HepG2 (cell line): Measurements from ENCODE around the gene GCH1. TPM values are rescaled to one million over a fixed set of nuclear protein-coding genes. Genes with fewer than 3 reads are reported as not detected.

ENCODE experiments used
- BRD4 ChIP-seq: sonication (generic); formaldehyde crosslinking; IDR thresholded peaks from 2 replicates; pipeline ENCODE4 v1.4.0; 2020; ENCODE audit warnings: missing genetic modification reagents
- DR1 ChIP-seq: sonication (generic); formaldehyde crosslinking; IDR thresholded peaks from 2 replicates; pipeline ENCODE4 v1.8.0; 2021; ENCODE audit warnings: mild to moderate bottlenecking, missing genetic modification reagents, inconsistent platforms
- ELF4 ChIP-seq: sonication (generic); formaldehyde crosslinking; IDR thresholded peaks from 2 replicates; pipeline ENCODE4 v1.5.0; 2020; ENCODE audit warnings: missing genetic modification reagents, mild to moderate bottlenecking, moderate library complexity, borderline replicate concordance
- FOSL2 ChIP-seq: sonication (generic); formaldehyde crosslinking; IDR thresholded peaks from 2 replicates; pipeline ENCODE4 v1.4.0; 2020; ENCODE audit warnings: missing genetic modification reagents
- HNRNPK ChIP-seq: fragments of 200-400 bp; formaldehyde crosslinking; IDR thresholded peaks from 2 replicates; pipeline ENCODE4 v1.6.1; 2018; ENCODE audit warnings: low read length, low read depth, moderate library complexity, mild to moderate bottlenecking; ENCODE audit not compliant: poor library complexity, severe bottlenecking
- HOXA7 ChIP-seq: sonication (generic); formaldehyde crosslinking; IDR thresholded peaks from 2 replicates; pipeline ENCODE4 v1.8.1; 2022; ENCODE audit warnings: mild to moderate bottlenecking, missing genetic modification reagents, moderate library complexity
- KDM5A ChIP-seq: fragments of 200-600 bp; sonication (generic); IDR thresholded peaks from 2 replicates; pipeline ENCODE4 v1.7.0; 2018; ENCODE audit warnings: antibody characterized with exemption, mild to moderate bottlenecking, low read length, borderline replicate concordance
- NAIF1 ChIP-seq: sonication (generic); formaldehyde crosslinking; IDR thresholded peaks from 2 replicates; pipeline ENCODE4 v1.5.0; 2020; ENCODE audit warnings: mild to moderate bottlenecking, missing genetic modification reagents, borderline replicate concordance
- TARDBP ChIP-seq: sonication (generic); formaldehyde crosslinking; IDR thresholded peaks from 2 replicates; pipeline ENCODE4 v1.8.0; 2022; ENCODE audit warnings: mild to moderate bottlenecking, missing genetic modification reagents
- YEATS2 ChIP-seq: sonication (generic); formaldehyde crosslinking; IDR thresholded peaks from 2 replicates; pipeline ENCODE4 v1.4.0; 2020; ENCODE audit warnings: missing genetic modification reagents, borderline replicate concordance
- ZNF343 ChIP-seq: sonication (generic); formaldehyde crosslinking; IDR thresholded peaks from 2 replicates; pipeline ENCODE4 v1.4.0; 2020; ENCODE audit warnings: mild to moderate bottlenecking, missing genetic modification reagents
- ZNF510 ChIP-seq: sonication (generic); formaldehyde crosslinking; IDR thresholded peaks from 2 replicates; pipeline ENCODE4 v1.4.0; 2020; ENCODE audit warnings: low read depth, mild to moderate bottlenecking, missing genetic modification reagents
- polyA plus RNA-seq, 8 experiments: library from polyadenylated mRNA; depleted of rRNA in 3 of 8; stranded (reverse) in 7 of 8; unstranded in 1 of 8; fragments of >200 nt; fragmentation: Illumina TruSeq in 4 of 8; extraction: Trizol in 4 of 8; gene quantifications; 2 replicates each; pipeline versions ENCODE4 v1.2.1 to v1.2.3, GENCODE V29; 2011 to 2016; ENCODE audit warnings: low read depth in 4 of 8, missing spikeins in 1 of 8, mixed read lengths in 1 of 8; ENCODE audit not compliant: insufficient read depth in 1 of 8
- total RNA-seq, 5 experiments: library from RNA; depleted of rRNA; stranded (reverse); fragments of >200 nt; fragmentation: Illumina TruSeq; extraction: Trizol; gene quantifications; 2 replicates each; pipeline ENCODE4 v1.2.3, GENCODE V29; 2016; ENCODE audit warnings: low read depth in 1 of 5
- TF ChIP-seq, protein P1 (sequence below): sonication (generic); formaldehyde crosslinking; IDR thresholded peaks from 2 replicates; pipeline ENCODE4 v1.4.0; 2020; ENCODE audit warnings: missing genetic modification reagents
- TF ChIP-seq, protein P2 (sequence below): sonication (generic); formaldehyde crosslinking; conservative IDR thresholded peaks from 2 replicates; pipeline ENCODE4 v1.8.0; 2022; ENCODE audit warnings: mild to moderate bottlenecking, moderate library complexity, missing genetic modification reagents
- TF ChIP-seq, protein P3 (sequence below): sonication (generic); formaldehyde crosslinking; IDR thresholded peaks from 2 replicates; pipeline ENCODE4 v1.4.0; 2020; ENCODE audit warnings: mild to moderate bottlenecking, missing genetic modification reagents, borderline replicate concordance
- TF ChIP-seq, protein P4 (sequence below): IDR thresholded peaks from 2 replicates; pipeline ENCODE4 v1.6.1; 2016; ENCODE audit warnings: missing compliant biosample characterization, missing genetic modification reagents, borderline replicate concordance

Gene GCH1
- total and polyA plus RNA-seq, 2 of the 13 experiments (the other 11 are each of a cell fraction or from before 2014, with no cell fraction given): 15.0 to 25.2 TPM

DNA sequence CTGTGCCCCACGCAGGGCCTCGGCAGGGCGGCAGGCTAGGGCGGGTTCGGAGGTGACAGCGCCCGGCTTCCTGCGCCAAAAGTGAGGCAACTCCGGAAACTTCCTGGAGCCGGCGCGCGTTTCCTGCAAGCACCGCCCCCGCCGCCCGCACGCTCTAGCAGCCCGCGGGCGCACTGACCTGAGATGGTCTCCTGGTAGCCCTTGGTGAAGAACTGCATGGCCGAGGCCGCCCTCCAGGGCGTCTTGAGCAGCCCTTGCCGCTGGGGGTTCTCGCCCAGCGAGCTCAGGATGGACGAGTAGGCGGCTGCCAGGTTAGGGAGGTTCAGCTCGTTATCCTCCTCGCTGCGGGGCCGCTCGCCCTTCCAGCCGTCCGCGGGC is 494 bp downstream of the GCH1 start (continued):
- TF ChIP-seq, protein P1, sequence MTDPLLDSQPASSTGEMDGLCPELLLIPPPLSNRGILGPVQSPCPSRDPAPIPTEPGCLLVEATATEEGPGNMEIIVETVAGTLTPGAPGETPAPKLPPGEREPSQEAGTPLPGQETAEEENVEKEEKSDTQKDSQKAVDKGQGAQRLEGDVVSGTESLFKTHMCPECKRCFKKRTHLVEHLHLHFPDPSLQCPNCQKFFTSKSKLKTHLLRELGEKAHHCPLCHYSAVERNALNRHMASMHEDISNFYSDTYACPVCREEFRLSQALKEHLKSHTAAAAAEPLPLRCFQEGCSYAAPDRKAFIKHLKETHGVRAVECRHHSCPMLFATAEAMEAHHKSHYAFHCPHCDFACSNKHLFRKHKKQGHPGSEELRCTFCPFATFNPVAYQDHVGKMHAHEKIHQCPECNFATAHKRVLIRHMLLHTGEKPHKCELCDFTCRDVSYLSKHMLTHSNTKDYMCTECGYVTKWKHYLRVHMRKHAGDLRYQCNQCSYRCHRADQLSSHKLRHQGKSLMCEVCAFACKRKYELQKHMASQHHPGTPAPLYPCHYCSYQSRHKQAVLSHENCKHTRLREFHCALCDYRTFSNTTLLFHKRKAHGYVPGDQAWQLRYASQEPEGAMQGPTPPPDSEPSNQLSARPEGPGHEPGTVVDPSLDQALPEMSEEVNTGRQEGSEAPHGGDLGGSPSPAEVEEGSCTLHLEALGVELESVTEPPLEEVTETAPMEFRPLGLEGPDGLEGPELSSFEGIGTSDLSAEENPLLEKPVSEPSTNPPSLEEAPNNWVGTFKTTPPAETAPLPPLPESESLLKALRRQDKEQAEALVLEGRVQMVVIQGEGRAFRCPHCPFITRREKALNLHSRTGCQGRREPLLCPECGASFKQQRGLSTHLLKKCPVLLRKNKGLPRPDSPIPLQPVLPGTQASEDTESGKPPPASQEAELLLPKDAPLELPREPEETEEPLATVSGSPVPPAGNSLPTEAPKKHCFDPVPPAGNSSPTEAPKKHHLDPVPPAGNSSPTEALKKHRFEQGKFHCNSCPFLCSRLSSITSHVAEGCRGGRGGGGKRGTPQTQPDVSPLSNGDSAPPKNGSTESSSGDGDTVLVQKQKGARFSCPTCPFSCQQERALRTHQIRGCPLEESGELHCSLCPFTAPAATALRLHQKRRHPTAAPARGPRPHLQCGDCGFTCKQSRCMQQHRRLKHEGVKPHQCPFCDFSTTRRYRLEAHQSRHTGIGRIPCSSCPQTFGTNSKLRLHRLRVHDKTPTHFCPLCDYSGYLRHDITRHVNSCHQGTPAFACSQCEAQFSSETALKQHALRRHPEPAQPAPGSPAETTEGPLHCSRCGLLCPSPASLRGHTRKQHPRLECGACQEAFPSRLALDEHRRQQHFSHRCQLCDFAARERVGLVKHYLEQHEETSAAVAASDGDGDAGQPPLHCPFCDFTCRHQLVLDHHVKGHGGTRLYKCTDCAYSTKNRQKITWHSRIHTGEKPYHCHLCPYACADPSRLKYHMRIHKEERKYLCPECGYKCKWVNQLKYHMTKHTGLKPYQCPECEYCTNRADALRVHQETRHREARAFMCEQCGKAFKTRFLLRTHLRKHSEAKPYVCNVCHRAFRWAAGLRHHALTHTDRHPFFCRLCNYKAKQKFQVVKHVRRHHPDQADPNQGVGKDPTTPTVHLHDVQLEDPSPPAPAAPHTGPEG (CRISPR knock-in tag): no peak; the same call in 1 of the 2 replicates
- no peak for TF ChIP-seq ZNF510
- TF ChIP-seq HNRNPK: no peak
- TF ChIP-seq, protein P2, sequence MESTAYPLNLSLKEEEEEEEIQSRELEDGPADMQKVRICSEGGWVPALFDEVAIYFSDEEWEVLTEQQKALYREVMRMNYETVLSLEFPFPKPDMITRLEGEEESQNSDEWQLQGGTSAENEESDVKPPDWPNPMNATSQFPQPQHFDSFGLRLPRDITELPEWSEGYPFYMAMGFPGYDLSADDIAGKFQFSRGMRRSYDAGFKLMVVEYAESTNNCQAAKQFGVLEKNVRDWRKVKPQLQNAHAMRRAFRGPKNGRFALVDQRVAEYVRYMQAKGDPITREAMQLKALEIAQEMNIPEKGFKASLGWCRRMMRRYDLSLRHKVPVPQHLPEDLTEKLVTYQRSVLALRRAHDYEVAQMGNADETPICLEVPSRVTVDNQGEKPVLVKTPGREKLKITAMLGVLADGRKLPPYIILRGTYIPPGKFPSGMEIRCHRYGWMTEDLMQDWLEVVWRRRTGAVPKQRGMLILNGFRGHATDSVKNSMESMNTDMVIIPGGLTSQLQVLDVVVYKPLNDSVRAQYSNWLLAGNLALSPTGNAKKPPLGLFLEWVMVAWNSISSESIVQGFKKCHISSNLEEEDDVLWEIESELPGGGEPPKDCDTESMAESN (CRISPR knock-in tag): no peak
- TF ChIP-seq TARDBP (CRISPR knock-in tag): peak; percentile 17; the same call in 1 of the 2 replicates
- TF ChIP-seq, protein P3, sequence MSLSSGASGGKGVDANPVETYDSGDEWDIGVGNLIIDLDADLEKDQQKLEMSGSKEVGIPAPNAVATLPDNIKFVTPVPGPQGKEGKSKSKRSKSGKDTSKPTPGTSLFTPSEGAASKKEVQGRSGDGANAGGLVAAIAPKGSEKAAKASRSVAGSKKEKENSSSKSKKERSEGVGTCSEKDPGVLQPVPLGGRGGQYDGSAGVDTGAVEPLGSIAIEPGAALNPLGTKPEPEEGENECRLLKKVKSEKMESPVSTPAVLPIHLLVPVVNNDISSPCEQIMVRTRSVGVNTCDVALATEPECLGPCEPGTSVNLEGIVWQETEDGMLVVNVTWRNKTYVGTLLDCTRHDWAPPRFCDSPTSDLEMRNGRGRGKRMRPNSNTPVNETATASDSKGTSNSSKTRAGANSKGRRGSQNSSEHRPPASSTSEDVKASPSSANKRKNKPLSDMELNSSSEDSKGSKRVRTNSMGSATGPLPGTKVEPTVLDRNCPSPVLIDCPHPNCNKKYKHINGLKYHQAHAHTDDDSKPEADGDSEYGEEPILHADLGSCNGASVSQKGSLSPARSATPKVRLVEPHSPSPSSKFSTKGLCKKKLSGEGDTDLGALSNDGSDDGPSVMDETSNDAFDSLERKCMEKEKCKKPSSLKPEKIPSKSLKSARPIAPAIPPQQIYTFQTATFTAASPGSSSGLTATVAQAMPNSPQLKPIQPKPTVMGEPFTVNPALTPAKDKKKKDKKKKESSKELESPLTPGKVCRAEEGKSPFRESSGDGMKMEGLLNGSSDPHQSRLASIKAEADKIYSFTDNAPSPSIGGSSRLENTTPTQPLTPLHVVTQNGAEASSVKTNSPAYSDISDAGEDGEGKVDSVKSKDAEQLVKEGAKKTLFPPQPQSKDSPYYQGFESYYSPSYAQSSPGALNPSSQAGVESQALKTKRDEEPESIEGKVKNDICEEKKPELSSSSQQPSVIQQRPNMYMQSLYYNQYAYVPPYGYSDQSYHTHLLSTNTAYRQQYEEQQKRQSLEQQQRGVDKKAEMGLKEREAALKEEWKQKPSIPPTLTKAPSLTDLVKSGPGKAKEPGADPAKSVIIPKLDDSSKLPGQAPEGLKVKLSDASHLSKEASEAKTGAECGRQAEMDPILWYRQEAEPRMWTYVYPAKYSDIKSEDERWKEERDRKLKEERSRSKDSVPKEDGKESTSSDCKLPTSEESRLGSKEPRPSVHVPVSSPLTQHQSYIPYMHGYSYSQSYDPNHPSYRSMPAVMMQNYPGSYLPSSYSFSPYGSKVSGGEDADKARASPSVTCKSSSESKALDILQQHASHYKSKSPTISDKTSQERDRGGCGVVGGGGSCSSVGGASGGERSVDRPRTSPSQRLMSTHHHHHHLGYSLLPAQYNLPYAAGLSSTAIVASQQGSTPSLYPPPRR (CRISPR knock-in tag): no peak; the same call in 1 of the 2 replicates
- no peak for TF ChIP-seq DR1 (CRISPR knock-in tag)
- no peak for TF ChIP-seq KDM5A
- 0 out of 2 replicates have a peak, but pooled peaks have one; percentile 48 for TF ChIP-seq YEATS2 (CRISPR knock-in tag)
- no peak for TF ChIP-seq ELF4 (CRISPR knock-in tag)
- no peak for TF ChIP-seq BRD4 (CRISPR knock-in tag)
- TF ChIP-seq, protein P4, sequence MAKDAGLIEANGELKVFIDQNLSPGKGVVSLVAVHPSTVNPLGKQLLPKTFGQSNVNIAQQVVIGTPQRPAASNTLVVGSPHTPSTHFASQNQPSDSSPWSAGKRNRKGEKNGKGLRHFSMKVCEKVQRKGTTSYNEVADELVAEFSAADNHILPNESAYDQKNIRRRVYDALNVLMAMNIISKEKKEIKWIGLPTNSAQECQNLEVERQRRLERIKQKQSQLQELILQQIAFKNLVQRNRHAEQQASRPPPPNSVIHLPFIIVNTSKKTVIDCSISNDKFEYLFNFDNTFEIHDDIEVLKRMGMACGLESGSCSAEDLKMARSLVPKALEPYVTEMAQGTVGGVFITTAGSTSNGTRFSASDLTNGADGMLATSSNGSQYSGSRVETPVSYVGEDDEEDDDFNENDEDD (CRISPR knock-in tag): no peak; the same call in 1 of the 2 replicates
- TF ChIP-seq ZNF343 (CRISPR knock-in tag): no peak
- no peak; the same call in 1 of the 2 replicates for TF ChIP-seq NAIF1
- TF ChIP-seq HOXA7 (CRISPR knock-in tag): no peak
- TF ChIP-seq FOSL2 (CRISPR knock-in tag): 0 out of 2 replicates have a peak, but pooled peaks have one; percentile 3
